Transverse colon (tissue), 4 donors: ENCODE measurements around the gene SOS1.

ENCODE experiments used
- CTCF ChIP-seq, 5 experiments: fragments of 200-600 bp in 3 of 5; fragments of 450-650 bp in 2 of 5; sonication (generic) in 3 of 5; IDR thresholded peaks; 1 replicate in 2 of 5; 2 replicates in 3 of 5; pipeline ENCODE4 v1.5.1; 2016 to 2017; ENCODE audit warnings: antibody characterized with exemption in 5 of 5, inconsistent platforms in 3 of 5, mild to moderate bottlenecking in 2 of 5, moderate library complexity in 1 of 5
- EP300 ChIP-seq: sonication (generic); formaldehyde crosslinking; IDR thresholded peaks from one replicate; pipeline ENCODE4 v1.6.1; 2017; ENCODE audit warnings: antibody characterized with exemption, low read depth
- POLR2A ChIP-seq: fragments of 450-650 bp; IDR thresholded peaks from one replicate; pipeline ENCODE4 v1.6.1; 2016; ENCODE audit warnings: antibody characterized with exemption, mild to moderate bottlenecking, moderate library complexity
- POLR2AphosphoS5 ChIP-seq, 3 donors: sonication (generic); formaldehyde crosslinking; IDR thresholded peaks; one replicate each; pipeline ENCODE4 v1.6.1; 2016; ENCODE audit warnings: antibody characterized with exemption in 3 of 3

- TF ChIP-seq CTCF (IDR thresholded peaks at IDR 0.05) (no peak), EP300 (no peak), POLR2A (no peak), POLR2AphosphoS5 (IDR thresholded peaks at IDR 0.05) (no peak)
Observed at GRCh38 chr2:39150890-39151497, 30.1 kb upstream of the SOS1 start.
